GM23338 (cell line): ENCODE measurements around the gene CDAN1. TPM values are rescaled to one million over a fixed set of nuclear protein-coding genes. Genes with fewer than 3 reads are reported as not detected.

ENCODE experiments used
- ATAC-seq: fragments of 200-7000 bp; cut with Tn5 transposase; 3 replicates; pipeline ENCODE4 v1.9.1; 2020
- DNase-seq: peaks from one replicate; pipeline ENCODE4 v3.0.0-alpha.2; 2015; ENCODE audit warnings: low spot score
- H2AFZ ChIP-seq: fragments of 200-600 bp; sonication (generic); 2 replicates; pipeline ENCODE4 v1.8.0; 2016; ENCODE audit warnings: antibody characterized with exemption, mild to moderate bottlenecking, moderate library complexity
- H3F3A ChIP-seq: fragments of 200-600 bp; sonication (generic); replicated peaks from 2 replicates; pipeline ENCODE4 v1.8.0; 2017; ENCODE audit warnings: antibody characterized with exemption, mixed run types, low read depth
- H3K27ac ChIP-seq: fragments of 200-600 bp; sonication (generic); 2 replicates; pipeline ENCODE4 v1.6.1; 2016; ENCODE audit warnings: low read depth
- H3K27me3 ChIP-seq: fragments of 200-600 bp; sonication (generic); 2 replicates; pipeline ENCODE4 v1.8.0; 2016; ENCODE audit warnings: mild to moderate bottlenecking, mixed run types, moderate library complexity; ENCODE audit not compliant: insufficient read depth
- H3K36me3 ChIP-seq: fragments of 200-600 bp; sonication (generic); 2 replicates; pipeline ENCODE4 v1.8.0; 2016; ENCODE audit warnings: mild to moderate bottlenecking; ENCODE audit not compliant: insufficient read depth
- H3K4me1 ChIP-seq: fragments of 200-600 bp; sonication (generic); 2 replicates; pipeline ENCODE4 v1.8.0; 2016; ENCODE audit warnings: mild to moderate bottlenecking, moderate library complexity; ENCODE audit not compliant: insufficient read depth
- H3K4me2 ChIP-seq: fragments of 200-600 bp; sonication (generic); 2 replicates; pipeline ENCODE4 v1.7.1; 2017; ENCODE audit warnings: mixed run types
- H3K4me3 ChIP-seq: fragments of 200-600 bp; sonication (generic); 2 replicates; pipeline ENCODE4 v1.6.1; 2016; ENCODE audit warnings: mixed run types
- H3K79me2 ChIP-seq: fragments of 200-600 bp; sonication (generic); replicated peaks from 2 replicates; pipeline ENCODE4 v1.8.0; 2017; ENCODE audit warnings: mild to moderate bottlenecking; ENCODE audit not compliant: insufficient read depth
- H3K9me2 ChIP-seq: fragments of 200-600 bp; sonication (generic); 2 replicates; pipeline ENCODE4 v1.8.0; 2017; ENCODE audit not compliant: insufficient read depth
- H4K20me1 ChIP-seq: fragments of 200-600 bp; sonication (generic); replicated peaks from 2 replicates; pipeline ENCODE4 v1.8.0; 2017; ENCODE audit warnings: mild to moderate bottlenecking; ENCODE audit not compliant: insufficient read depth
- H3K27ac Mint-ChIP-seq: 2 replicates; pipeline ENCODE4 v1.8.0; 2020; ENCODE audit warnings: inconsistent platforms, mild to moderate bottlenecking, moderate library complexity, mixed read lengths
- H3K27me3 Mint-ChIP-seq: 3 replicates; pipeline ENCODE4 v1.8.0; 2022; ENCODE audit warnings: low read depth, mild to moderate bottlenecking, moderate library complexity, mixed read lengths, inconsistent platforms; ENCODE audit not compliant: insufficient read depth, poor library complexity
- H3K36me3 Mint-ChIP-seq: 3 replicates; pipeline ENCODE4 v1.8.0; 2021; ENCODE audit warnings: low read depth, mild to moderate bottlenecking, inconsistent platforms, moderate library complexity, mixed read lengths
- H3K4me1 Mint-ChIP-seq: 3 replicates; pipeline ENCODE4 v1.8.0; 2020; ENCODE audit warnings: mild to moderate bottlenecking, inconsistent platforms, mixed read lengths
- H3K4me3 Mint-ChIP-seq: 3 replicates; pipeline ENCODE4 v1.8.0; 2021; ENCODE audit warnings: moderate library complexity, mild to moderate bottlenecking, inconsistent platforms, mixed read lengths
- H3K9me3 Mint-ChIP-seq: 3 replicates; pipeline ENCODE4 v1.8.0; 2020; ENCODE audit warnings: moderate library complexity, mild to moderate bottlenecking, inconsistent platforms, mixed read lengths
- CREB1 ChIP-seq: fragments of 250-450 bp; sonication (Bioruptor Pico); IDR thresholded peaks from 2 replicates; pipeline ENCODE4 v1.5.0; 2020; ENCODE audit warnings: low read depth, mild to moderate bottlenecking, moderate library complexity
- CTCF ChIP-seq, 2 experiments: fragments of 200-600 bp in 1 of 2; sonication (generic) in 1 of 2; conservative IDR thresholded peaks; 2 replicates each; pipeline versions ENCODE4 v1.5.1 to v1.6.1; 2016 to 2017; ENCODE audit warnings: antibody characterized with exemption in 2 of 2, low read depth in 2 of 2, mild to moderate bottlenecking in 2 of 2, moderate library complexity in 1 of 2
- ETS1 ChIP-seq: IDR thresholded peaks from 2 replicates; pipeline ENCODE4 v1.6.1; 2016; ENCODE audit warnings: antibody characterized with exemption
- EZH2 ChIP-seq: fragments of 200-600 bp; sonication (generic); IDR thresholded peaks from one replicate; pipeline ENCODE4 v1.8.0; 2017; ENCODE audit warnings: antibody characterized with exemption, mild to moderate bottlenecking, low read depth; ENCODE audit not compliant: unreplicated experiment
- EZH2phosphoT487 ChIP-seq: fragments of 200-600 bp; sonication (generic); IDR thresholded peaks from one replicate; pipeline ENCODE4 v1.8.1; 2018; ENCODE audit warnings: antibody characterized with exemption; ENCODE audit not compliant: unreplicated experiment
- JUNB ChIP-seq: IDR thresholded peaks from one replicate; pipeline ENCODE4 v1.6.1; 2016; ENCODE audit warnings: antibody characterized with exemption; ENCODE audit not compliant: unreplicated experiment
- NANOG ChIP-seq: IDR thresholded peaks from 2 replicates; pipeline ENCODE4 v1.6.1; 2016; ENCODE audit warnings: antibody characterized with exemption, borderline replicate concordance
- POLR2AphosphoS5 ChIP-seq: IDR thresholded peaks from 2 replicates; pipeline ENCODE4 v1.6.1; 2016; ENCODE audit warnings: antibody characterized with exemption, low read depth
- REST ChIP-seq: IDR thresholded peaks from one replicate; pipeline ENCODE4 v1.6.1; 2018; ENCODE audit warnings: antibody characterized with exemption; ENCODE audit not compliant: unreplicated experiment
- STAT1 ChIP-seq: IDR thresholded peaks from one replicate; pipeline ENCODE4 v1.6.1; 2016; ENCODE audit warnings: antibody characterized with exemption; ENCODE audit not compliant: unreplicated experiment
- ZNF114 ChIP-seq: fragments of 250-450 bp; sonication (Bioruptor Pico); IDR thresholded peaks from 2 replicates; pipeline ENCODE4 v1.5.0; 2020; ENCODE audit warnings: mild to moderate bottlenecking, moderate library complexity
- ZNF331 ChIP-seq: fragments of 250-450 bp; sonication (Bioruptor Pico); IDR thresholded peaks from 2 replicates; pipeline ENCODE4 v1.5.0; 2020; ENCODE audit warnings: low read depth, mild to moderate bottlenecking, moderate library complexity
- ZNF462 ChIP-seq: fragments of 250-450 bp; sonication (Bioruptor Pico); IDR thresholded peaks from 2 replicates; pipeline ENCODE4 v1.5.0; 2020; ENCODE audit warnings: mild to moderate bottlenecking, moderate library complexity
- polyA plus RNA-seq: library from polyadenylated mRNA; unstranded; fragments of >200 nt; fragmentation: Nextera tagmentation; extraction: Ambion mirVana; gene quantifications from 2 replicates; pipeline ENCODE4 v1.2.1, GENCODE V29; 2016
- total RNA-seq: library from RNA; depleted of rRNA; stranded (reverse); fragments of >200 nt; shearing (Covaris generic); gene quantifications from 2 replicates; pipeline ENCODE4 v1.2.3, GENCODE V29; 2014

Gene CDAN1
- total and polyA plus RNA-seq, 2 experiments from 2014 or later: 6.0 to 14.7 TPM

GRCh38 chr15:42784705-42785104 lies 47.8 kb upstream of the CDAN1 start:
- DNase-seq (peak; percentile 15), ATAC-seq (no peak)
- Mint-ChIP-seq H3K4me3 (no peak overlapping the region), H3K4me1 (peaks cover 5% of the 10 kb centered on the region; the same call in 2 of the 3 replicates), H3K36me3 (no peaks in the 10 kb centered on the region; the same call in 2 of the 3 replicates), H3K27me3 (no peaks in the 10 kb centered on the region), H3K9me3 (no peaks in the 10 kb centered on the region), H3K27ac (no peak overlapping the region)
- H3K4me2 ChIP-seq: no peak overlapping the region
- H3F3A ChIP-seq: no peaks in the 10 kb centered on the region
- no peak for TF ChIP-seq REST
- no peak for TF ChIP-seq ZNF462 (CRISPR knock-in tag)
- no peak for TF ChIP-seq CREB1
- TF ChIP-seq POLR2AphosphoS5: no peak
- no peak for TF ChIP-seq ETS1
- TF ChIP-seq ZNF114 (CRISPR knock-in tag): no peak
- TF ChIP-seq ZNF331 (CRISPR knock-in tag): no peak
- TF ChIP-seq EZH2: no peak
- TF ChIP-seq NANOG: no peak
- TF ChIP-seq EZH2phosphoT487: no peak
- TF ChIP-seq CTCF (conservative IDR thresholded peaks at IDR 0.05; ENCODE audit: low read depth in 2 of 2): no peak
- no peak for TF ChIP-seq JUNB
- TF ChIP-seq STAT1: no peak
- no peak overlapping the region for H3K4me3 ChIP-seq
- H3K4me1 ChIP-seq: no peaks in the 10 kb centered on the region
- H3K27ac ChIP-seq: no peak overlapping the region; the same call in 1 of the 2 replicates
- no peaks in the 10 kb centered on the region; the same call in 1 of the 2 replicates for H4K20me1 ChIP-seq
- H3K36me3 ChIP-seq: no peaks in the 10 kb centered on the region
- no peaks in the 10 kb centered on the region for H3K9me2 ChIP-seq
- no peaks in the 10 kb centered on the region for H3K27me3 ChIP-seq
- no peaks in the 10 kb centered on the region for H3K79me2 ChIP-seq
- H2AFZ ChIP-seq: no peak overlapping the region
